Measurements from ENCODE around the gene ZMIZ1.
A peak's percentile ranks its signal among the peaks of the same experiment; 100 is the strongest.

ZMIZ1 gene, protein sequence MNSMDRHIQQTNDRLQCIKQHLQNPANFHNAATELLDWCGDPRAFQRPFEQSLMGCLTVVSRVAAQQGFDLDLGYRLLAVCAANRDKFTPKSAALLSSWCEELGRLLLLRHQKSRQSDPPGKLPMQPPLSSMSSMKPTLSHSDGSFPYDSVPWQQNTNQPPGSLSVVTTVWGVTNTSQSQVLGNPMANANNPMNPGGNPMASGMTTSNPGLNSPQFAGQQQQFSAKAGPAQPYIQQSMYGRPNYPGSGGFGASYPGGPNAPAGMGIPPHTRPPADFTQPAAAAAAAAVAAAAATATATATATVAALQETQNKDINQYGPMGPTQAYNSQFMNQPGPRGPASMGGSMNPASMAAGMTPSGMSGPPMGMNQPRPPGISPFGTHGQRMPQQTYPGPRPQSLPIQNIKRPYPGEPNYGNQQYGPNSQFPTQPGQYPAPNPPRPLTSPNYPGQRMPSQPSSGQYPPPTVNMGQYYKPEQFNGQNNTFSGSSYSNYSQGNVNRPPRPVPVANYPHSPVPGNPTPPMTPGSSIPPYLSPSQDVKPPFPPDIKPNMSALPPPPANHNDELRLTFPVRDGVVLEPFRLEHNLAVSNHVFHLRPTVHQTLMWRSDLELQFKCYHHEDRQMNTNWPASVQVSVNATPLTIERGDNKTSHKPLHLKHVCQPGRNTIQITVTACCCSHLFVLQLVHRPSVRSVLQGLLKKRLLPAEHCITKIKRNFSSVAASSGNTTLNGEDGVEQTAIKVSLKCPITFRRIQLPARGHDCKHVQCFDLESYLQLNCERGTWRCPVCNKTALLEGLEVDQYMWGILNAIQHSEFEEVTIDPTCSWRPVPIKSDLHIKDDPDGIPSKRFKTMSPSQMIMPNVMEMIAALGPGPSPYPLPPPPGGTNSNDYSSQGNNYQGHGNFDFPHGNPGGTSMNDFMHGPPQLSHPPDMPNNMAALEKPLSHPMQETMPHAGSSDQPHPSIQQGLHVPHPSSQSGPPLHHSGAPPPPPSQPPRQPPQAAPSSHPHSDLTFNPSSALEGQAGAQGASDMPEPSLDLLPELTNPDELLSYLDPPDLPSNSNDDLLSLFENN

DNA sequence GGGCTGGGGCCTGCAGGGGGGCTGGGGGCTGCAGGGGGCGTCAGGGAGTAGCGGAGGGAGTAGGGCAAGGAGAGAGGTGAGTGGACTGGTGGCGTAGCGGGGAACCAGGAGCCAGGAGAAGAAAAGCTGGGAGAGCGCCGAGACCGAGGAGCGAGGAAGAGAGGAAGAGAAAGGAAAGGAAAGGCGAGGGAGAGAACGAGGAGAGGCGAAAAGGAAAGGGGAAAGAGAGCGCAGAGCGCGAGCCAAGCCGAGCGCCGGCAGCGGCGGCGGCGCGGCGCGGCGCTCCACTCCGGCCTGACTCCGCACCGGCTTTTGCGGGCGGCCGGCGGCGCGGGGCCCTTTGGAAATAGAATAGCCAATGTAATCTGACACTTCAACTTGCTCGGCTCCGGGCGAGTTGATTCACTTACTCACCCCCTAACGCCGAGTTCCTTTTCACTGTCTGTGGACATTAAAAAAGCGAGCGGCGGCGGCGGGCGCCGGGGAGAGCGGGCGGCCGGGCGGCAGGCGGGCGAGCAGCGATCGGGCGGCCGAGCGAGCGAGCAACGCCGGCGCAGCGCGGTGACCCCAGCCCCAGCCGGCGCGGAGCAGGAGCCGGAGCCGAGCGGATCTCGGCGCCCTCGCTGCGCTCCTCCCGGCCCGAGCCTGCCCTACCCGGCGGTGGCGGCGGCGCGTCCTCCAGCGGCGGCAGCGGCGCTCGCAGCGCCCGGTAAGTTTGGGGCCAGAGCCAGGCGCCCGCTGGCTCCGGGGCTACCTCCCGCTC lies at the start of gene ZMIZ1:
TSS of gene ZMIZ1 (plus strand) at position 405 of the 763 bp plus-strand sequence. CDS start 132,667 bp downstream, outside the sequence.
- DNase-seq (ENCODE audit: low read depth in 3 of 3, low spot score in 1 of 3): peak; percentile 48 to 75 (median 56)

DNA sequence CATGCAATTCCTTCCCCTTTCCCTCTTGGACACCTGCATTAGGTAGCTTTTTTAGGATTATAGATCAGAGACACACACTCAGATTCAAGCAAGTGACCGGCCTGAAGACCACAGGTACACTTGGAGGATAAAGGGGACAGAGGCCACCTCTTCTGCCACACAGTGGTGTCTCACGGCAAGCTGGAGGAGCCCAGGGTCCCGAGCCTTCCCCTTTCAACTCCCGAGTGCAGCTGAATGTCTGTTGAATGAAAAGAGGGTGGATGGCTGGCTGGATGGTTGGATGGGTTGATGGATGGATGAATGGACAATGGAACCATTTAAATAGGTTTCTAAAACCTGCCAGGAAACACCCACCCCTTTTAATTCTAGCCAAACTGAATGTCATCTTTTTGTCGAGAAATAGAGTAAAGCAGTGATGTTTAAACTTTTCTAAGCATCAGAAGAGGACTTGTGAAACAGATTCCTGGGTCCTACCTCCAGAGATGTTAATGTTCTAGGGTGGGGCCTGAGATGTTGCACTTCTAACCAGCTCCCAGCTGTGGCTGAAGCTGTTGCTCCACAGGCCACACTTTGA lies 49.2 kb upstream of the ZMIZ1 start:
- DNase-seq (ENCODE audit: low read depth in 3 of 3, low spot score in 1 of 3): no peak

DNA sequence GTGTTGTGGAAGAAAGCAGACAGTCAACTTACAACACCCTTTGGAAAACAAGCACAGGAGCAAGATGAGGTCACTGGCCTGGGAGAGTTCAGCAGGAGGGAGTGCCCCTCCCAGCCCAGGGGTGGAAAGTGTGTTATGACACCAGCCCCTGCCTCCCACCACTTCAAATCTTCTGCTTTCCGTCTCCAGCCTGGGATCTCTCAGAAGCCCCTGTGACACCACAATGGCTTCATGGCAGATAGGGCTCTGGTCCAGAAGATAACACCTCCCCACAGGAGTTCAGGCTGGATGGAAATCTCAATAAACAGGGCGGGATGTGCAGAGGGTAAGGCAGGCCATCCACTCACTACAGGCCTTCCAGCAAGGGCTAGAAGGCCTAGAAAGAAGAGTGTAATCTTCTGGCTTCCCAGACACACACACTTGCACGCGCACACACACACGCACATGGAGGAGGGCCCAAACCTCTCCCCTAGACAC lies 48.7 kb upstream of the ZMIZ1 start:
- no peak for DNase-seq (ENCODE audit: low read depth in 3 of 3, low spot score in 1 of 3)

DNA sequence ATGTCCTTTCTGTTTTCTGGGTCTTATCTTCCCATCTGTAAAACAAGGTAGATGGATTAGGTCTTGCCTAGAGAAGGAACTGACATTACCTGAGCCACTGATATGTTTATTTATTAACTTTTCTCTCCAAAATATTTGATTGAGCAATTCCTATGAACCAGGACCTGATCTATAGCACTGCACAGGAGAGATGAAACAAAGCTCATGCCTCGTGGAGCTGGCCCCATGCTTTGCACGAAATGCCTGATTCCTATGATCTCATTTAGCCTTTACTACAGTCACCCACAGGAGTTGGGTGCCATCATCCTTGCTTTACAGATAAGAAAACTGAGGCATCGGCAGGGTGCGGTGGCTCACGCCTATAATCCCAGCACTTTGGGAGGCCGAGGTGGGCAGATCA lies 48.2 kb upstream of the ZMIZ1 start:
- no peak for DNase-seq (ENCODE audit: low read depth in 3 of 3, low spot score in 1 of 3)

DNA sequence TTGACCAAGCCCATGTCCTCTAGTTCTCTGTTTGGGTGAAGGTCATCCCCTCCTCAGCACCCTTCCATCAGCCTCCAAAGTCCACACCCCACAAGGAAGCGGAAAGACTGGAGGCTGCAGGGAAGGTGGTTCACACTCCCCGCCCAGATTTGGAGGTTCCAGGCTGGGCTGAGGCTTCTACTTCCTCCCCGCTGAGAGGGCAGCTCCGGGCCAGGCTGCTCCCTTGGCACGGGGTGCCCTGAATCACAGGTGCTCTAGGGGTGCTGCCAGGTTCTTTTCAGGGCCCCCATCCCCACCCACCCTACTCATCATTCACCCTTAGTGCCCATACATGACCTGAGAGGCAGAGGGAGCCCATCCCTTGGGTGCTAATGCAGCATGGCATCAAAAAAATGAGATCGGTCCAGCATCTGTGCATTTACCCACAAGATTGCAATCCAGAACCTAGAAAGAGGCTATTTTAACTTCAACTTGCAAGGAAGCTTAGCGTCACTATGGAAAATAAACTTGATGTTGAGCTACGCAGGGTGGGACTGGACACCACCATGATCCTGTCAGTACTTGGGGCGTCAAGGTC lies 47.3 kb upstream of the ZMIZ1 start:
- DNase-seq (ENCODE audit: low read depth in 3 of 3, low spot score in 1 of 3): no peak

DNA sequence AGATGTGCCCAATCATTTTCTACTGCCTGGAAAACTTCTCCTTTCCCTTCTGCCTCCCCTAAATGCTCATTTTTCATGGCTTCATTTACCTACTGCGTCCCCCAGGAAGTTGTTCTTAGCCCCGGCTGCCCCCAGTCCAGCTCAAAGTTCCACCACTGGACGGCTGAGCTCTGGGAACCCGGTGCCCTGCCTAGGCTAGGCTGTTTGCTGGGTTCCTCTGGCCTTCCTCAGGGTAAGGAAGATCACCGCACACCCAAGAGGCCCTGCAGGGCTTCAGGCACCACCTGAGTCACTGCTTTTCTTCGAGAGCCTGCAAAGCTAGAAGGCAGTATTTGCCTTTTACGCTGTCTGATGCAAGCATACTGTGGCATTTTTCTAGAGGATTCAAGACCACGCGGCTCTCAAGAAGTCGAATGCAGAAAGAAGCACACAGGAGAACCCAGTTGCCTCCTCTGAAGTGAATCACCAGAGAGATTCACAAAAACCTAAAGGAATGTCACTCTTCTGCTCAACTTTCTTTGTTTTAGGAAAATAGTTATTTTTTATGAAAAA lies 46.7 kb upstream of the ZMIZ1 start:
- no peak for DNase-seq (ENCODE audit: low read depth in 3 of 3, low spot score in 1 of 3)

DNA sequence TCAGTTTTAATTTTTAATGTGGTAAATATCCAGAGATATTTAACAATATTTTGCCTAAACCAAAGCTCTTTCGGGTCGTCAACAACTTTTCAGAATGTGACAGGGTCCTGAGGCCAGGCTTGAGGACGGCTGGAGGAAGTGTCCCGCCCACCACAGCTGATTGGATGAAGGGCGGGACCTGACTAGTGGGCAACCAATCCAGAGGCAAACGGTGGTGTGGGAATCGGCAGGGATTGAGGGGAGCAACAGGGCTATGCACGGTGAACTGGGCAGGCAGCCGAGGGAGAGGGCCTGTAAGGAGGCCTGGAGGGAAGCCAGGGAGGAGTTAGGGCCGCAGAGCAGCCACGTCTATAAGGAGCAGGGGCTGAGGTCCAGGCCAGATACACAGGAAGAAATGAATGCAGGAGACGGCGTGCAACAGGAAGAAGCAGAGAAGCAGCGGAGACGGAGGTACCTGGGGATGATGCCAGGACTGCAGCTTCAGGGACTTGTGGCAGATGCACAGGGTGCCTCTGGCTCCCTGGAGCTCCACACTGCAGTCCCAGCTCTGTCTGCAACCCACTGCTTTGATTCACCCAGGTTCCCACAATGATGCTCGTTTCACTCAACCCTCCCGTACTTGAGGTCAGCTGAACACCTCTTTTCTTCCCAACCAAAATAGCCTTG lies 46.1 kb upstream of the ZMIZ1 start:
- no peak for DNase-seq (ENCODE audit: low read depth in 3 of 3, low spot score in 1 of 3)

DNA sequence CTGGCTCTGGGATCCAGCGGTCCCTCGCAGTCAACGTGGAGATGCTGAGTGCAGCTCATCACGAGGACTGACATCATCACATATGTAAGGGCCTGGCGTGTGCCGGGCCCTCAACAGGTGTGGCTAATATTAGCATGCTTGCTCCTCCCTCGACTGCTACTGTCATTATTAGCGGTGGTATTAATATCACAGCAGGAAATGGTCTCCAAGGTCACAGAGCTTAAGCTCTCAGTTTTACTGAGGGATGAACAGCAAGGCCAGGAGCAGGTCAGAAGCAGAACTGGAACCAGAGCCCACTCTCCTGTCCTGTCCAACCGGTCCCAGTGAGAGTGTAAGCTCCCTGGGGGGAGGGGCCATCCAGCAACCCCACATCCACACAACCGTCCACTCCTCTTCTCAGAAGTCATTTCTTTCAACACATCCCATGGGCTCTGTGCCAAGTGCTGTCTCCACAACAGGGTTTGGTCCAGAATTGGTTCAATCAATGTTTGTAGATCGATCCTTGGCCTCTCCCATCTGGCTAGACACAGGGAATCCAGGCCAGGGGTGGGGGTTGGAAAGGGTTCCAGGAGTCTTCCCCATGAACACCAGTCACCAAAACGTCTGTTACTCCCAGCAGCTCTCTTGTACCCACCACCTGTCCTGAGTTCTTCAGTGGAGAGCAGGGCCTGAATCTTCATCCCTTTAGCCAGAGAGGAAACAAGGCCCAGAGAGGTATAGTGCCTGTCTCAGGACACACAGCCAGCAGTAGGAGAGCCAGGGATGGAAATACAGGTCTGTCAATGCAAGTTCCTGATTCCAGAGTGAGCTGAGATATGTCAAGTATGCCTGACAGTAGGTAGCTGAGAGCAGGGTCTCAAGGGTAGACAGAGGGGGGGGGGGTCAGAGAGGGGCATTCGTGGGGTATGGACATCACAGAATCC lies 45.3 kb upstream of the ZMIZ1 start:
- DNase-seq (ENCODE audit: low read depth in 3 of 3, low spot score in 1 of 3): no peak

DNA sequence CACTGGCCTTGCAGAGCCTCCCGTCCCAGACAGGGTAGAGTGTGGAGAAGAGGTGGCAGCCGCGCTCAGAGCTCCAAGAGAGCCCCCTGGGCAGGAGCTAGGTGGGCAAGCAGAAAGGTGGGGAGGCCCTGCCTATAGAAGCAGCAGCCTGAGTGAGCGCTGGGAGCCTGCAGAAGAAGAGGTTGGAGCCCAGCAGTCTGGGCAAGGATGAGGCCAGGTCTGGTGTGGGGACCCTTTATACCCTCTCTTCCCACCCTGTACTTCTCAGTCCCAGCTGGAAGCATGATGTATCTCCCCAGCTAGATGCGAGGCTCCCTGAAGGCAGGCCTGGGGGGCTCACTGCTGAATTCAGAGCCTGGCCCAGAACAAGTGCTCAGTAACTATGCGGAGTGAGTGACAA lies 44.5 kb upstream of the ZMIZ1 start:
- no peak for DNase-seq (ENCODE audit: low read depth in 3 of 3, low spot score in 1 of 3)

DNA sequence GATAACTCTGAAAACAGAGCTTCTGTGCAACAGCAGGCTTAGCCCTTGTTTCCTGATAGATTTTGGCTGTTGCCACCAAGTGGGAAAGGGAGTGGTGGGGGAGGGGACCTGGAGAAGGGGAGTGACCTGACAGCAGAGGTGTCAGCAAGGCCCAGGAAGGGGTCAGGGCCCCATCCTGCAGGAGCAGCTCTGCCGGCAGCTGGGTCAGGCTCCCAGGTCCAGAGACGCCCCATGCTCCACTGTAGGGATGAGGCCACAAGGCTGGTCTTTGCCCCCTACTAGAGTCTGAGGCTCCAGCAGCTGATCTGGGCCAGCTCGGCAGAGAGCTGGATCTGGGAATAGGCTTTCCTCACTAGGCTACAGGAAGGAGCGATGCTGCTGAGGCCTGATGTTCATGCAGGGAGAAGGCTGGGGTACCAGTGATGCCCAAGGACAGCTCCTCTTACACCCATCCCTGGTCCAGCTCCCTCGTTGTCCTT lies 44.0 kb upstream of the ZMIZ1 start:
- no peak for DNase-seq (ENCODE audit: low read depth in 3 of 3, low spot score in 1 of 3)

DNA sequence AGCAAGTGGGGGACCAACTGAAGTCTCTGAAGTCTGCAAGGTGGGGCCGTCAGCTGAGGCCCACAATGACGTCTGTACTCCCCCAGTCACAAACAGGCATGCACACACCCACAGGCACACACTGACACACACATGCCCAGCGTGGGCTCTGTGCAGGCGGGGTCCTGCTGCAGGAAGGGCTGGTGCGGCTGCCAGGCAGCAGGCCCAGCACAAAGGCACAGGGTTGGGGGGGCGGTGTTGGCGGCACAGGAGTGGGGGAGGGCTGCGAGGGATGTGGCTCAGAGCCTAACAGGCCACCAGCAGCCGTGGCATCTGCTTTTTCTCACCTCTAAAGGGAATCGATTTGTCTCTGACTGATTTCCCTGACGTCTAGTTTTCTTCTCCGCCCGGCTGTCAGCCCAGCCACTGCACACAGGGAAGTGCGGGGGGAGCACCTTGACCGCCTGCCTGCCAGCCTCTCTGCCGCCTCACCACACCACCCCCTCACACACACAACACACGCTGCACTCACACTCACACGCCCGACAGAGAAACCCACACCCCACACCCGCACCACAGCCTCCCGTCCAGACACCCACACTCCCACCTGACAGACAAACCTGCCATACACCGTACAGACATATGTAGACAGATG lies 43.5 kb upstream of the ZMIZ1 start:
- no peak for DNase-seq (ENCODE audit: low read depth in 3 of 3, low spot score in 1 of 3)

DNA sequence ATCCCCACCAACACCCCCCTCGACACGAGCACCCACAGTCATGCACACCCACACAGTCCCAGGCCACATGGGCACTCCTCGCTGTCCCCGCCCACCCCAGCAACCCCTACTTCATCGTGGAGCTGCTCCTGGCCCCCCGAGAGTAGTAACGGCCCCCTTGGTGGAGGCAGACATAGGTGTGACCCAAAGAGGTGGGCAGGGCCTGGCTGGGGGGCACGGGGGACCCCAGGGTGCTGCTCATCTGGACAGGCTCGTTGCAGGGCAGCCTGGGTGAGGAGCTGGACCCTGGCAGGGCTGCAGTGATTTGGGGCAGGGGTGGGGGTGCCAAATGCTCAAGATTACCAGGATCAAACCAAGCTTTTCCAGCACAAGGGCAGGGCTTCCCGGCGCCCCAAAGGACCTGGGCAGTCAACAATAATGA lies 42.4 kb upstream of the ZMIZ1 start:
- no peak for DNase-seq (ENCODE audit: low read depth in 3 of 3, low spot score in 1 of 3)

DNA sequence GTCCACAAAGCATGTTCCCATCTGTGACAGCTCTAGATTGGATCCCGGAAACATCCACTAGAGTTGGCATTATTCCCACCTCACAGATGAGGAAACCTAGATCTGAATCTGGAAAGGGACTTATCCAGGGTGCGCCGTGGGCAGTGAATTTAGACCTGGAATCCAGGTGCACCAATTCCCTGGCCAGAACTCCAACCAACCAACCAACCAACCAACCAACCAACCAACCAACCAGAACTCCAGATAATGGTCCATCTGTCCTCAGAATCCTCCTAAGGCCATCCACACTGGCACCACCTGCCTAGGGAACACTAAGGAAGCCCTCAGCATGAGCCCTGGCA lies 42.0 kb upstream of the ZMIZ1 start:
- DNase-seq (ENCODE audit: low read depth in 3 of 3, low spot score in 1 of 3): no peak

DNA sequence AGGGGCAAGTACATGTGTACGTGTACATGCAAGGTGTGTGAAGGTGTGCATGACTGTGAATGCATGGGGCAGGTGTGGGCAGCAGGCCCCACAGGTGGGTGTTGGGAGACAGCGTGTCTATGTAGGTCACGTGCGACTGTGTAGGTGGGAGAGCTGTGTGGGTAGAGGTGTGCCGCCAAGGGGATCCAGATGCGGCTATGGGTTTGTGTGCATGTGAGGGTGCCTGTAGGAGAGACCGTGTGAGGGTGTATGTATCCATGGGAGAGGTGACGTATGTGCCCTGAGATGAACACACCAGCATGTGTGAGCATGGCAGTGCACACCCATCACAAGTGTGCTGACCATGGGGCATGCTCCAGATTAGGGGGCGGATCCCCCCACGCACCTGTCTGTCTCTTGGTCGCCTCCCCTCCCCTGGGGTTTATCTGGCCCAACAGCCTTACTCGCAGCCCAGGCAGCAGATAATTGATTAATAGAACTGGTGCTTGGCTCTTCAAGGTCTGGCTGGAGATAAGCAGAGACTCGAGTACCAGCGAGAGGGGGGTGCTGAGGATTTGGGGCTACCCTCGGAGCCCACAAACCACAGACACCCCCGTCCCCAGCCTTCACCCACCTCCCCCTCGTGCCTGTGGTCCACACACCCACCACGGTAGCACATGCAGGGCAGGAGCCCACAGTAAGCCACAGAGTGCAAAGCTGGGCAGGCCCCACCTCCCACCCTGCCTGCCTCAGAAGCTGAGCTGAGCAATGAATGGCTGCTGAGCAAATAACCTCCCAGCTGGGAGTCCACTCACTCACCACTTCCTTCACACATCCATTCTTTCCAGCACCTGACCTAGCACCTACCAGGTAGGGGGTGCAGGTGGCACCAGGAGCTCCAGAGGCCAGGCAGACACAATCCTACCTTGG lies 41.4 kb upstream of the ZMIZ1 start:
- no peak for DNase-seq (ENCODE audit: low read depth in 3 of 3, low spot score in 1 of 3)

DNA sequence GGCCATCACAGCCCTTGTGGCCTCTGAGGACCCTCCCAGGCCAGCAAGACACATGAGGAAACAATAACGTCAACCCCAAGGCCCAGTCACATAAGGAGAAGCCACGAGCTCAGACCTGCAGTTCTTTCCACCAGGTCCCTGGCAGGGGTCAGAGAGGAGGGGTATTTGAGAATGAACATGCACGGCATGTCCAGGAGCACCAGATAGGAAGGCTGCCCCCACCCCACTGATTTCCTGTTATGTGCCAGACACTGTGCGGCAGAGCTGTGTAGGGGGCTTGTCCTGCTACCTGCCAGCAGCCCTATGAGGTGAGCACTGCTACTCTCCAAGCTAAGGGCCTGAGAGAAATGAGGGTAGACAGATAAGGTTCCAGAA lies 40.7 kb upstream of the ZMIZ1 start:
- DNase-seq (ENCODE audit: low read depth in 3 of 3, low spot score in 1 of 3): no peak

DNA sequence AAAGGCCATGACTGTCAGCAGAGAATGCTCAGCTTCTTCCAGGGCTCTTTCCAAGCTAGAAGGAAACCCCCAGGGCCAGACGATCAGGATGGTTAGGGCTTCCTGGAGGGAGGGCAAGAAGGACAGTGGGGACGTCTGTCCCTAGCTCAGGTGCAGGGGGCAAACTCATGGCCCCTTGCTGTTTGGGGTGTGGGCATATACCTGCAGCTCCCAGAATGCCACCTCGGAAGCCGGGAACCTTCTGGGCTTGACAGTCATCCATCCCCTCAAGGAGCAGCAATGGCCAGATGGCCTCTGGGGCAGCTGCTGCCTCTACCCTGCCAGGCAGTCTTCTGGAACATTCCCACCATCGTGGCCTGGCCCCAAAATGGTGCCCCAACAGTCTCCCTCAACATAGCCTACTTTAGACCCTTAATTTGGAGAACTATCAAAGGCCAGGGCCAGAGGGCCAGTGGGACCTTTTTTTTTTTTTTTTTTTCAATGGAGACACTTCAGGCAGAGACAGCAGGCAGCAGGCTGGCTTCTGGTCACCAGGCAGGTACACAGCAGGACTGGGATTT lies 40.2 kb upstream of the ZMIZ1 start:
- no peak for DNase-seq (ENCODE audit: low read depth in 3 of 3, low spot score in 1 of 3)
